ENCODE measurements around the gene FCN3. TPM values are rescaled to one million over a fixed set of nuclear protein-coding genes. Genes with fewer than 3 reads are reported as not detected.

Gene FCN3
- total and polyA plus RNA-seq, 9 of the 15 experiments (the other 6 are each of a cell fraction or from before 2014, with no cell fraction given), result 0.49 TPM; not detected in 8

DNA sequence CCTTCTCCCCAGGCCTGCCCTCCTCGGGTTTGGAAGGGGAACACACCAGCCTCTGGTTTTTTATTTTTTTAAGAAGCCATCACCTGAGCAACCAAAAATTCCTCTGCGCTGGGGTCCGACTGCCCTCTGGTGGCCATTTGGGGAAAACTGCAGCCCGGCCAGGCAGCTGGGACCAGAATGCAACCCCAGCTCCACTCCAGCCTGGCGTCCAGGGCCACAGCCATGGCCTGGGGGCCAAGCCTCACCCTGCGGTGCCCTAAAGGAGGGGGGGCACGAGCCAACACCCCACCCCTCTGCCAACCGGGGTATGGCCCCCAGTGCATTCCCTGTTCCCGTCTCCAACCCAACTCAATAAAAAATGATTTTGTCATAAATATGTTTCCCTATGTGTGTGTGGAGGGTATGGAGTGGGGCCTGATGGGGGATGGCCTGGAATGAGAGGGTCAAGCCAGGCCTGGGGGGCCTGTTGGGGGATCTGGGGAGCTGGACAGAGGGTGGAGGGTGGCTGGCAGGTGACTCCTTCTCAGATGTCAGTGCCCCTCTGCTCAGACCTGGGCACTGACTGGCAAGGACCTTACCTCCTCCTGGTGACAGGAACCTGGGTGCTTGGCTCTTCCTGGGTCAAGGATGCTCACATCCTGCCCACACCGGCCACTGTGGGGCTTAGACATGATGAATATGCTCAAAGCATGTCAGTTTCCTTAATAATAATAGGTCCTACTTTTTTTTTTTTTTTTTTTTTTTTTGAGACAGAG lies 21.0 kb upstream of the FCN3 start (continued):
- TF ChIP-seq, protein P1, sequence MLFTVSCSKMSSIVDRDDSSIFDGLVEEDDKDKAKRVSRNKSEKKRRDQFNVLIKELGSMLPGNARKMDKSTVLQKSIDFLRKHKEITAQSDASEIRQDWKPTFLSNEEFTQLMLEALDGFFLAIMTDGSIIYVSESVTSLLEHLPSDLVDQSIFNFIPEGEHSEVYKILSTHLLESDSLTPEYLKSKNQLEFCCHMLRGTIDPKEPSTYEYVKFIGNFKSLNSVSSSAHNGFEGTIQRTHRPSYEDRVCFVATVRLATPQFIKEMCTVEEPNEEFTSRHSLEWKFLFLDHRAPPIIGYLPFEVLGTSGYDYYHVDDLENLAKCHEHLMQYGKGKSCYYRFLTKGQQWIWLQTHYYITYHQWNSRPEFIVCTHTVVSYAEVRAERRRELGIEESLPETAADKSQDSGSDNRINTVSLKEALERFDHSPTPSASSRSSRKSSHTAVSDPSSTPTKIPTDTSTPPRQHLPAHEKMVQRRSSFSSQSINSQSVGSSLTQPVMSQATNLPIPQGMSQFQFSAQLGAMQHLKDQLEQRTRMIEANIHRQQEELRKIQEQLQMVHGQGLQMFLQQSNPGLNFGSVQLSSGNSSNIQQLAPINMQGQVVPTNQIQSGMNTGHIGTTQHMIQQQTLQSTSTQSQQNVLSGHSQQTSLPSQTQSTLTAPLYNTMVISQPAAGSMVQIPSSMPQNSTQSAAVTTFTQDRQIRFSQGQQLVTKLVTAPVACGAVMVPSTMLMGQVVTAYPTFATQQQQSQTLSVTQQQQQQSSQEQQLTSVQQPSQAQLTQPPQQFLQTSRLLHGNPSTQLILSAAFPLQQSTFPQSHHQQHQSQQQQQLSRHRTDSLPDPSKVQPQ (CRISPR knock-in tag; IDR thresholded peaks at IDR 0.05; ENCODE audit: borderline replicate concordance), result no peak
- TF ChIP-seq, protein P2, sequence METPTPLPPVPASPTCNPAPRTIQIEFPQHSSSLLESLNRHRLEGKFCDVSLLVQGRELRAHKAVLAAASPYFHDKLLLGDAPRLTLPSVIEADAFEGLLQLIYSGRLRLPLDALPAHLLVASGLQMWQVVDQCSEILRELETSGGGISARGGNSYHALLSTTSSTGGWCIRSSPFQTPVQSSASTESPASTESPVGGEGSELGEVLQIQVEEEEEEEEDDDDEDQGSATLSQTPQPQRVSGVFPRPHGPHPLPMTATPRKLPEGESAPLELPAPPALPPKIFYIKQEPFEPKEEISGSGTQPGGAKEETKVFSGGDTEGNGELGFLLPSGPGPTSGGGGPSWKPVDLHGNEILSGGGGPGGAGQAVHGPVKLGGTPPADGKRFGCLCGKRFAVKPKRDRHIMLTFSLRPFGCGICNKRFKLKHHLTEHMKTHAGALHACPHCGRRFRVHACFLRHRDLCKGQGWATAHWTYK (CRISPR knock-in tag; IDR thresholded peaks at IDR 0.05), result no peak
- no peak for TF ChIP-seq ZNF699 (CRISPR knock-in tag; IDR thresholded peaks at IDR 0.05; ENCODE audit: insufficient replicate concordance)
- no peak for TF ChIP-seq PHF20 (IDR thresholded peaks at IDR 0.05; ENCODE audit: partially characterized antibody)
- TF ChIP-seq NFYB (IDR thresholded peaks at IDR 0.05; ENCODE audit: extremely low read depth, insufficient read length), result no peak
- TF ChIP-seq ZFX (CRISPR knock-in tag; IDR thresholded peaks at IDR 0.05), result no peak
- no peak for TF ChIP-seq BRD9 (IDR thresholded peaks at IDR 0.05; ENCODE audit: low read depth, partially characterized antibody)
- TF ChIP-seq THRAP3 (IDR thresholded peaks at IDR 0.05; ENCODE audit: borderline replicate concordance), result no peak
- peak; percentile 14 for TF ChIP-seq POLR2B (IDR thresholded peaks at IDR 0.05; ENCODE audit: low read depth, partially characterized antibody)
- TF ChIP-seq FOXK2 (conservative IDR thresholded peaks at IDR 0.05 in 1 of 2, IDR thresholded peaks at IDR 0.05 in 1 of 2; ENCODE audit: low read depth in 2 of 2), result no peak
- TF ChIP-seq KDM2B (CRISPR knock-in tag; IDR thresholded peaks at IDR 0.05), result no peak
- TF ChIP-seq OTX1 (CRISPR knock-in tag; IDR thresholded peaks at IDR 0.05), result no peak
- no peak for TF ChIP-seq EP300 (IDR thresholded peaks at IDR 0.05; ENCODE audit: low read length)
- TF ChIP-seq, protein P3, sequence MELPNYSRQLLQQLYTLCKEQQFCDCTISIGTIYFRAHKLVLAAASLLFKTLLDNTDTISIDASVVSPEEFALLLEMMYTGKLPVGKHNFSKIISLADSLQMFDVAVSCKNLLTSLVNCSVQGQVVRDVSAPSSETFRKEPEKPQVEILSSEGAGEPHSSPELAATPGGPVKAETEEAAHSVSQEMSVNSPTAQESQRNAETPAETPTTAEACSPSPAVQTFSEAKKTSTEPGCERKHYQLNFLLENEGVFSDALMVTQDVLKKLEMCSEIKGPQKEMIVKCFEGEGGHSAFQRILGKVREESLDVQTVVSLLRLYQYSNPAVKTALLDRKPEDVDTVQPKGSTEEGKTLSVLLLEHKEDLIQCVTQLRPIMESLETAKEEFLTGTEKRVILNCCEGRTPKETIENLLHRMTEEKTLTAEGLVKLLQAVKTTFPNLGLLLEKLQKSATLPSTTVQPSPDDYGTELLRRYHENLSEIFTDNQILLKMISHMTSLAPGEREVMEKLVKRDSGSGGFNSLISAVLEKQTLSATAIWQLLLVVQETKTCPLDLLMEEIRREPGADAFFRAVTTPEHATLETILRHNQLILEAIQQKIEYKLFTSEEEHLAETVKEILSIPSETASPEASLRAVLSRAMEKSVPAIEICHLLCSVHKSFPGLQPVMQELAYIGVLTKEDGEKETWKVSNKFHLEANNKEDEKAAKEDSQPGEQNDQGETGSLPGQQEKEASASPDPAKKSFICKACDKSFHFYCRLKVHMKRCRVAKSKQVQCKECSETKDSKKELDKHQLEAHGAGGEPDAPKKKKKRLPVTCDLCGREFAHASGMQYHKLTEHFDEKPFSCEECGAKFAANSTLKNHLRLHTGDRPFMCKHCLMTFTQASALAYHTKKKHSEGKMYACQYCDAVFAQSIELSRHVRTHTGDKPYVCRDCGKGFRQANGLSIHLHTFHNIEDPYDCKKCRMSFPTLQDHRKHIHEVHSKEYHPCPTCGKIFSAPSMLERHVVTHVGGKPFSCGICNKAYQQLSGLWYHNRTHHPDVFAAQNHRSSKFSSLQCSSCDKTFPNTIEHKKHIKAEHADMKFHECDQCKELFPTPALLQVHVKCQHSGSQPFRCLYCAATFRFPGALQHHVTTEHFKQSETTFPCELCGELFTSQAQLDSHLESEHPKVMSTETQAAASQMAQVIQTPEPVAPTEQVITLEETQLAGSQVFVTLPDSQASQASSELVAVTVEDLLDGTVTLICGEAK (IDR thresholded peaks at IDR 0.05), result no peak
- TF ChIP-seq, protein P3 (CRISPR knock-in tag; IDR thresholded peaks at IDR 0.05), result no peak
